ENCODE results near the gene CALN1. TPM values are rescaled to one million over a fixed set of nuclear protein-coding genes. Genes with fewer than 3 reads are reported as not detected.

CALN1 gene
- total RNA-seq, 1 donor, result under 0.01 TPM

- no peak overlapping the region for H3K4me3 ChIP-seq (ENCODE audit: low read depth, low read length)
- no peak for DNase-seq (ENCODE audit: low read depth)
- TF ChIP-seq CTCF (IDR thresholded peaks at IDR 0.05; ENCODE audit: insufficient read depth, low read depth, low read length), result no peak
Measured at GRCh38 chr7:72334698-72335097, 77.4 kb downstream of the CALN1 start.

GRCh38 chr7:72334066-72334465 lies 78.1 kb downstream of the CALN1 start:
- no peak for DNase-seq (ENCODE audit: low read depth)
- no peak overlapping the region for H3K4me3 ChIP-seq (ENCODE audit: low read depth, low read length)
- no peak for TF ChIP-seq CTCF (IDR thresholded peaks at IDR 0.05; ENCODE audit: insufficient read depth, low read depth, low read length)

- no peak for DNase-seq (ENCODE audit: low read depth)
- H3K4me3 ChIP-seq (ENCODE audit: low read depth, low read length), result no peak overlapping the region
- TF ChIP-seq CTCF (IDR thresholded peaks at IDR 0.05; ENCODE audit: insufficient read depth, low read depth, low read length), result no peak
Measured at GRCh38 chr7:72326811-72327210, 85.3 kb downstream of the CALN1 start.

- DNase-seq (ENCODE audit: low read depth), result no peak
- no peak for TF ChIP-seq CTCF (IDR thresholded peaks at IDR 0.05; ENCODE audit: insufficient read depth, low read depth, low read length)
- no peak overlapping the region for H3K4me3 ChIP-seq (ENCODE audit: low read depth, low read length)
Measured at GRCh38 chr7:72326365-72326764, 85.8 kb downstream of the CALN1 start.

- TF ChIP-seq CTCF (IDR thresholded peaks at IDR 0.05; ENCODE audit: insufficient read depth, low read depth, low read length), result no peak
- DNase-seq (ENCODE audit: low read depth), result no peak
- H3K4me3 ChIP-seq (ENCODE audit: low read depth, low read length), result no peak overlapping the region
Measured at GRCh38 chr7:72325561-72325960, 86.6 kb downstream of the CALN1 start.

- no peak overlapping the region for H3K4me3 ChIP-seq (ENCODE audit: low read depth, low read length)
- DNase-seq (ENCODE audit: low read depth), result no peak
- TF ChIP-seq CTCF (IDR thresholded peaks at IDR 0.05; ENCODE audit: insufficient read depth, low read depth, low read length), result no peak
Measured at GRCh38 chr7:72321637-72322036, 90.5 kb downstream of the CALN1 start.

- no peak for TF ChIP-seq CTCF (IDR thresholded peaks at IDR 0.05; ENCODE audit: insufficient read depth, low read depth, low read length)
- no peak overlapping the region for H3K4me3 ChIP-seq (ENCODE audit: low read depth, low read length)
Measured at GRCh38 chr7:72321081-72321480, 91.1 kb downstream of the CALN1 start.

More at GRCh38 chr7:72321081-72321480, 91.1 kb downstream of the CALN1 start:
- DNase-seq (ENCODE audit: low read depth), result no peak

Measured in fibroblast of villous mesenchyme (primary cell).